T-helper 9 cell (primary cell): ENCODE measurements around the gene CCL18.
"Not testable (repeated sequence)": the region's sequence is repeated elsewhere in the genome, so short reads cannot be mapped to it uniquely, and the experiment has no call there.

Experiments
- DNase-seq: peaks from one replicate; pipeline ENCODE4 v3.0.0-alpha.2; 2020

Gene CCL18

GRCh38 chr17:36104701-36105181 is 40.7 kb downstream of the CCL18 start:
- DNase-seq, result no peak

- no peak for DNase-seq
These were observed 41.9 kb downstream of the CCL18 start for GRCh38 chr17:36105781-36106492.

GRCh38 chr17:36106493-36106835 is 42.4 kb downstream of the CCL18 start:
- DNase-seq, result no peak

- no peak for DNase-seq
These were observed 43.6 kb downstream of the CCL18 start for GRCh38 chr17:36107660-36108059.

GRCh38 chr17:36108265-36108664 is 44.2 kb downstream of the CCL18 start:
- not testable (repeated sequence) for DNase-seq

GRCh38 chr17:36111068-36111490 is 47.0 kb downstream of the CCL18 start:
- DNase-seq, result no peak

- DNase-seq, result no peak
These were observed 48.5 kb downstream of the CCL18 start for GRCh38 chr17:36112572-36112971.

- not testable (repeated sequence) for DNase-seq
These were observed 49.1 kb downstream of the CCL18 start for GRCh38 chr17:36113131-36113530.

GRCh38 chr17:36114971-36115648 is 51.0 kb downstream of the CCL18 start:
- not testable (repeated sequence) for DNase-seq

GRCh38 chr17:36115649-36115977 is 51.5 kb downstream of the CCL18 start:
- DNase-seq, result not testable (repeated sequence)

GRCh38 chr17:36117505-36118382 is 53.7 kb downstream of the CCL18 start:
- no peak for DNase-seq

GRCh38 chr17:36118477-36119353 is 54.6 kb downstream of the CCL18 start:
- DNase-seq, result no peak

- no peak for DNase-seq
These were observed 56.1 kb downstream of the CCL18 start for GRCh38 chr17:36120221-36120620.

GRCh38 chr17:36121099-36121498 is 57.0 kb downstream of the CCL18 start:
- not testable (repeated sequence) for DNase-seq
